ENCODE results near the gene PLD1. TPM values are rescaled to one million over a fixed set of nuclear protein-coding genes. Genes with fewer than 3 reads are reported as not detected.

The PLD1 gene
- total and polyA plus RNA-seq, 8 donors, result 3.4 to 43.0 (median 11.0) TPM

DNA sequence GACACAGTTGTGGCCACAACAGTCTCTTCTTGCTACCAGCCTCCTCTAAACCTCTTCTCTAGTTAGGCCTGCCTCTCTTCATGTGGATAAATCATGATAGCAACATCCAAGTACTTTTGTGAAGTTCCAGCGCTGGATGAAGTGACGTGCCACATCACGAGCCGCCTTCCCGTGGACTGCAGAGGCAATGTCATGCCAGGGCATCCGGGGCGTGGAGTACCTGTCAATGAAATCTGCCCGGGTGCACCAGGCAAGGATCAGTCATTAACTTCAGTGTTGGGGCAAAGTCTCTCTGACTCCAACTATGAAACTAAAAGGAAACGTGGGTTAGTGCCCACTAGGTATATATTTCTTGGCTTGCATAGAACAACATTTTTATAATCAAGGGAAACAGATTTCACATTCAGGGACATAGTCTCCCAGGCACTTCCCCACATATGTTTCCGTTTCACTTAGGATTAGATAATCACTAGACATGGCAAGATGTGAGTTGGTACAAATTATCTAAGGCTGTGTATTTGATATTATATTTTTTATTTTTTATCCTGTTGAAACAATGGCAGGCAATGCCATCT lies 133.6 kb downstream of the PLD1 start:
- Histone ChIP-seq H3K4me3 (no peak overlapping the region), H3K27ac (no peak overlapping the region), H3K27me3 (no peaks in the 10 kb centered on the region), H3K4me1 (peaks cover 0 to 11% (median 0%) of the 10 kb centered on the region in 4 donors), H3K9me3 (no peaks in the 10 kb centered on the region), H3K36me3 (peaks cover 0 to 29% (median 15%) of the 10 kb centered on the region in 4 donors)
- intact Hi-C loops (cut with DNase I; ENCODE audit: low total_unique reads), result no loop called here
- TF ChIP-seq POLR2A (IDR thresholded peaks at IDR 0.05) (no peak), POLR2AphosphoS5 (IDR thresholded peaks at IDR 0.05) (no peak), EP300 (IDR thresholded peaks at IDR 0.05) (no peak)
- TF ChIP-seq, protein P1, sequence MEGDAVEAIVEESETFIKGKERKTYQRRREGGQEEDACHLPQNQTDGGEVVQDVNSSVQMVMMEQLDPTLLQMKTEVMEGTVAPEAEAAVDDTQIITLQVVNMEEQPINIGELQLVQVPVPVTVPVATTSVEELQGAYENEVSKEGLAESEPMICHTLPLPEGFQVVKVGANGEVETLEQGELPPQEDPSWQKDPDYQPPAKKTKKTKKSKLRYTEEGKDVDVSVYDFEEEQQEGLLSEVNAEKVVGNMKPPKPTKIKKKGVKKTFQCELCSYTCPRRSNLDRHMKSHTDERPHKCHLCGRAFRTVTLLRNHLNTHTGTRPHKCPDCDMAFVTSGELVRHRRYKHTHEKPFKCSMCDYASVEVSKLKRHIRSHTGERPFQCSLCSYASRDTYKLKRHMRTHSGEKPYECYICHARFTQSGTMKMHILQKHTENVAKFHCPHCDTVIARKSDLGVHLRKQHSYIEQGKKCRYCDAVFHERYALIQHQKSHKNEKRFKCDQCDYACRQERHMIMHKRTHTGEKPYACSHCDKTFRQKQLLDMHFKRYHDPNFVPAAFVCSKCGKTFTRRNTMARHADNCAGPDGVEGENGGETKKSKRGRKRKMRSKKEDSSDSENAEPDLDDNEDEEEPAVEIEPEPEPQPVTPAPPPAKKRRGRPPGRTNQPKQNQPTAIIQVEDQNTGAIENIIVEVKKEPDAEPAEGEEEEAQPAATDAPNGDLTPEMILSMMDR (IDR thresholded peaks at IDR 0.05), result no peak
- peak in 1 of 2 donors; percentile 49 for DNase-seq
- WGBS, 5 donors, result 81 to 94% (median 85%) methylated on average over 6 to 10 of the region's 10 CpGs

DNA sequence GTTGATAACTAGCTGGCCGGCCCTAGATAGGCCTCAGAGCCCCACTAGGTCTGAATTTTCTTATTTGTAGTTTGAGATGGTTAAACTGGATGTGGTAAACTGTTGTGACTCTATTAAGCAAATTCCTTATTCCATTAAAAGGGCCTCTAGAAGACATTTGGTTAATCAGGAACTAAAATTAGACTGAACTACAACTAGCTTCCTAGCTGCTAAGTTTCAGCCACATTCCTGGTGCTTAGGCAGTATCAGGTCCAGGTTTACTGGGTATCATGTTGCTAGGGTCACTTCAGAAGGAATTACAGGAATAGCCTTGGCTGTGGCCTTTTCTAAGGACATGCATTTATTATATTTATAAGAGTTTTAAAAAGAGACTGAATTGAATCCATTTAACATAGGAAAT lies 136.3 kb downstream of the PLD1 start:
- TF ChIP-seq POLR2A (IDR thresholded peaks at IDR 0.05), result no peak
- TF ChIP-seq, protein P1 (IDR thresholded peaks at IDR 0.05), result no peak
- TF ChIP-seq EP300 (IDR thresholded peaks at IDR 0.05), result no peak
- no peak for TF ChIP-seq POLR2AphosphoS5 (IDR thresholded peaks at IDR 0.05)
- intact Hi-C loops (cut with DNase I; ENCODE audit: low total_unique reads), result no loop called here
- no peaks in the 10 kb centered on the region for H3K9me3 ChIP-seq
- no peaks in the 10 kb centered on the region for H3K27me3 ChIP-seq
- 79 to 100% (median 83%) methylated on average over 1 of the region's 1 CpG for WGBS, 5 donors
- no peak overlapping the region for H3K4me3 ChIP-seq
- no peak overlapping the region for H3K27ac ChIP-seq
- peaks cover 0 to 33% (median 16%) of the 10 kb centered on the region in 4 donors for H3K36me3 ChIP-seq
- no peak for DNase-seq
- peaks cover 0 to 3% (median 0%) of the 10 kb centered on the region in 4 donors for H3K4me1 ChIP-seq

DNA sequence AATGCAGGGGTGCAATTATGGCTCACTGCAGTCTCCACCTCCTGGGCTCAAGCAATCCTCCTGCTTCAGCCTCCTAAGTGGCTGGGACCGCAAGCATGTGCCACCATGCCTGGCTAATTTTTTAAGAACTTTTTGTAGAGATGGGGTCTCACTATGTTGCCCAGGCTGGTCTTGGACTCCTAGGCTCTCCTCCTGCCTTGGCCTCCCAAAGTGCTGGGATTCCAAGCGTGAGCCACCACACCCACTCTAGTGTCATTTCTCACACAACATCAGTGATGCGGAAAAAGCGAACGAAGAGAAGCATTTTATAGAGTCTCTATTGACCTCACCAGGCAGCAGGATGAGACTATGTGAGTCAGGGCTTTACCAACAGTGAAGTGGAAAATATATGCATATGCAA lies 137.7 kb downstream of the PLD1 start:
- TF ChIP-seq POLR2A (IDR thresholded peaks at IDR 0.05) (no peak), POLR2AphosphoS5 (IDR thresholded peaks at IDR 0.05) (no peak), EP300 (IDR thresholded peaks at IDR 0.05) (no peak)
- TF ChIP-seq, protein P1 (IDR thresholded peaks at IDR 0.05), result no peak
- WGBS, 5 donors, result 97 to 100% (median 99%) methylated on average over 5 of the region's 5 CpGs
- Histone ChIP-seq H3K4me3 (no peak overlapping the region), H3K9me3 (no peaks in the 10 kb centered on the region), H3K27ac (no peak overlapping the region), H3K36me3 (peaks cover 0 to 39% (median 21%) of the 10 kb centered on the region in 4 donors), H3K4me1 (no peaks in the 10 kb centered on the region), H3K27me3 (no peaks in the 10 kb centered on the region)
- no peak for DNase-seq
- intact Hi-C loops (cut with DNase I; ENCODE audit: low total_unique reads), result no loop called here

GRCh38 chr3:171672124-171672523 lies 138.2 kb downstream of the PLD1 start:
- H3K9me3 ChIP-seq, result no peaks in the 10 kb centered on the region
- no peaks in the 10 kb centered on the region for H3K27me3 ChIP-seq
- H3K4me3 ChIP-seq, result no peak overlapping the region
- no peak for DNase-seq
- 78 to 93% (median 88%) methylated on average over 3 of the region's 3 CpGs for WGBS, 5 donors
- no peak overlapping the region for H3K27ac ChIP-seq
- intact Hi-C loops (cut with DNase I; ENCODE audit: low total_unique reads), result no loop called here
- H3K36me3 ChIP-seq, result peaks cover 0 to 41% (median 23%) of the 10 kb centered on the region in 4 donors
- no peaks in the 10 kb centered on the region for H3K4me1 ChIP-seq
- TF ChIP-seq POLR2AphosphoS5 (IDR thresholded peaks at IDR 0.05), result no peak
- TF ChIP-seq, protein P1 (IDR thresholded peaks at IDR 0.05), result no peak
- no peak for TF ChIP-seq POLR2A (IDR thresholded peaks at IDR 0.05)
- TF ChIP-seq EP300 (IDR thresholded peaks at IDR 0.05), result no peak
